ENCODE measurements around the gene BOC. TPM values are rescaled to one million over a fixed set of nuclear protein-coding genes. Genes with fewer than 3 reads are reported as not detected.

BOC gene
- total and polyA plus RNA-seq, 10 donors = 1.5 to 21.9 (median 13.5) TPM

- Histone ChIP-seq H3K27me3 (replicated peaks in 1 of 7) (no peaks in the 10 kb centered on the region), H3K9me3 (no peaks in the 10 kb centered on the region), H3K27ac (no peak overlapping the region), H3K4me1 (no peaks in the 10 kb centered on the region), H3K4me3 (no peak overlapping the region), H3K36me3 (peaks cover 0 to 24% (median 2%) of the 10 kb centered on the region in 6 donors)
- WGBS, 5 donors = 81 to 92% (median 88%) methylated on average over 2 of the region's 2 CpGs
- TF ChIP-seq POLR2A (IDR thresholded peaks at IDR 0.05) (no peak), CTCF (IDR thresholded peaks at IDR 0.05 in 8 of 11, conservative IDR thresholded peaks at IDR 0.05 in 3 of 11) (no peak), POLR2AphosphoS5 (IDR thresholded peaks at IDR 0.05) (no peak)
- intact Hi-C loops (cut with DNase I; ENCODE audit: low total_unique reads) = no loop called here
- no peak for DNase-seq
Measured at GRCh38 chr3:113300596-113300995, 89.2 kb downstream of the BOC start.

- intact Hi-C loops (cut with DNase I; ENCODE audit: low total_unique reads) = no loop called here
- 74 to 87% (median 81%) methylated on average over 3 of the region's 3 CpGs for WGBS, 5 donors
- DNase-seq = no peak
- Histone ChIP-seq H3K4me3 (no peak overlapping the region), H3K4me1 (no peaks in the 10 kb centered on the region), H3K36me3 (peaks cover 0 to 37% (median 2%) of the 10 kb centered on the region in 6 donors), H3K27ac (no peak overlapping the region), H3K27me3 (replicated peaks in 1 of 7) (no peaks in the 10 kb centered on the region), H3K9me3 (no peaks in the 10 kb centered on the region)
- TF ChIP-seq CTCF (IDR thresholded peaks at IDR 0.05 in 8 of 11, conservative IDR thresholded peaks at IDR 0.05 in 3 of 11) = no peak
Measured at GRCh38 chr3:113304102-113304501, 92.7 kb downstream of the BOC start.

GRCh38 chr3:113304856-113305540 lies 93.6 kb downstream of the BOC start:
- Histone ChIP-seq H3K4me3 (no peak overlapping the region), H3K36me3 (peaks cover 0 to 37% (median 2%) of the 10 kb centered on the region in 6 donors), H3K4me1 (no peaks in the 10 kb centered on the region), H3K27me3 (replicated peaks in 1 of 7) (no peaks in the 10 kb centered on the region), H3K9me3 (no peaks in the 10 kb centered on the region), H3K27ac (no peak overlapping the region)
- no peak for DNase-seq
- intact Hi-C loops (cut with DNase I; ENCODE audit: low total_unique reads) = no loop called here
- TF ChIP-seq POLR2A (IDR thresholded peaks at IDR 0.05) = no peak
- TF ChIP-seq CTCF (IDR thresholded peaks at IDR 0.05 in 8 of 11, conservative IDR thresholded peaks at IDR 0.05 in 3 of 11) = no peak
- TF ChIP-seq POLR2AphosphoS5 (IDR thresholded peaks at IDR 0.05) = no peak
- WGBS, 5 donors = 90 to 92% (median 90%) methylated on average over 6 to 7 of the region's 7 CpGs

- intact Hi-C loops (cut with DNase I; ENCODE audit: low total_unique reads) = no loop called here
- TF ChIP-seq CTCF (IDR thresholded peaks at IDR 0.05 in 8 of 11, conservative IDR thresholded peaks at IDR 0.05 in 3 of 11) (no peak), POLR2AphosphoS5 (IDR thresholded peaks at IDR 0.05) (no peak), POLR2A (IDR thresholded peaks at IDR 0.05) (no peak)
- 74 to 97% (median 84%) methylated on average over 1 of the region's 1 CpG for WGBS, 5 donors
- no peak overlapping the region for H3K27ac ChIP-seq
- H3K9me3 ChIP-seq = peaks cover 5 to 24% (median 20%) of the 10 kb centered on the region in 8 donors
- no peaks in the 10 kb centered on the region for H3K4me1 ChIP-seq
- no peaks in the 10 kb centered on the region for H3K27me3 ChIP-seq (replicated peaks in 1 of 7)
- no peak overlapping the region for H3K4me3 ChIP-seq
- no peak for DNase-seq
- H3K36me3 ChIP-seq = peaks cover 0 to 50% (median 2%) of the 10 kb centered on the region in 6 donors
Measured at GRCh38 chr3:113310960-113311359, 99.6 kb downstream of the BOC start.
